ENCODE measurements around the gene LPAR3.

Gene LPAR3, protein sequence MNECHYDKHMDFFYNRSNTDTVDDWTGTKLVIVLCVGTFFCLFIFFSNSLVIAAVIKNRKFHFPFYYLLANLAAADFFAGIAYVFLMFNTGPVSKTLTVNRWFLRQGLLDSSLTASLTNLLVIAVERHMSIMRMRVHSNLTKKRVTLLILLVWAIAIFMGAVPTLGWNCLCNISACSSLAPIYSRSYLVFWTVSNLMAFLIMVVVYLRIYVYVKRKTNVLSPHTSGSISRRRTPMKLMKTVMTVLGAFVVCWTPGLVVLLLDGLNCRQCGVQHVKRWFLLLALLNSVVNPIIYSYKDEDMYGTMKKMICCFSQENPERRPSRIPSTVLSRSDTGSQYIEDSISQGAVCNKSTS

DNA sequence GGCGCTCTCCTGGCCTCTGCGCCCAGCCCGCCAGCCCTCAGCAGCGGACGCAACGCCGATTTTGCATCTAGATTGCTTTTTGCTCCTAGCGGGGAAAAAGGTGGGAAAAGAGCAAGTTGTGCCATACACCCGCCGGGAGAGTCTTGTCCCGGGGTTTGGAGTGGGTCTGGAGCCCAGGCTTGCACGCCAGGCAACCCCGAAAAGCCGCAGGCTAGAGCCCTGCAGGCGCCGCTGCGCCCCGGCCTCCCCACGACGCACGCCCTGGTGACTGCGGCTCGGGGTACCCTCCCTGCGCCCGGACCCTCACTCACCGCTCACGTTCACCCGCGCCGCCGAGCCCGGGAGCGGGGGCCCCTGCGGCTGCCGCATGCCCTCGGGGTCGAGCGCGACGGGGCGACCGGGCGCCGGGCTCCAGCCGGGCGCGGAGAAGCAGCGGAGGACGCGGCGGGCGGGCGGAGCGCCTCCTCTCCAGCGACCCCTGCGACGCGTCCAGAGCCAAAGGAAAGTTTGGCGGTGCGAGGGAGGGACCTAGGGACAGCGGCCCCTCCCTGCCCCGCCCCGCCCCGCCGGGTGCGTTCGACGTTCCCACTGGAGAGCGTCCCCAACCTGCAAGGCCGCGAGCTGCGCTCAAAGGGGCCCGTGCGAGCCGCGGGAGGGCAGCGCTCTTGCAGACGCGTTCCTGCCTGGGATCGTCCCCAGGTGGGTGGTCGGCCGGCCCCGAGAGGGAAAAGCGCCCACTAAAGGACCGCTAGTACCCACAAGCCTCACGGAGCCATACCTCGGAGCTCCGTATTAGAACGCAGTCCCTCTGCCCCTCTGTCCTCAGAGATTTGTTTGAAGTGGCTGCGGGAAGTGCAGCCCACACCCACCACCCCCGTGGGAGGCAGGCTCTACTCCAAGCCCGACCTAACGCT, at the start of gene LPAR3:
Gene LPAR3, minus strand, starts transcription at position 502 of the 914 bp plus-strand sequence. CDS start 27,086 bp downstream, outside the sequence.
- H3K27me3 ChIP-seq (ENCODE audit: control insufficient read depth, insufficient read depth, low read length) = peaks cover 56% of the 10 kb centered on the region
- peaks cover 14% of the 10 kb centered on the region for H3K4me1 ChIP-seq (ENCODE audit: control insufficient read depth, insufficient read depth, low read length)
- H3K9me3 ChIP-seq (ENCODE audit: control insufficient read depth, insufficient read depth, low read depth, low read length) = no peaks in the 10 kb centered on the region
- peak within 1 kb of the TSS; percentile 71 for H3K4me3 ChIP-seq (ENCODE audit: low read depth, low read length)
- H3K27ac ChIP-seq (ENCODE audit: low read depth, low read length) = no peak within 1 kb of the TSS
- H3K36me3 ChIP-seq (ENCODE audit: control insufficient read depth, insufficient read depth, low read length) = no peaks in the 10 kb centered on the region
- H3K9ac ChIP-seq (ENCODE audit: low read length) = peak within 1 kb of the TSS; percentile 52

DNA sequence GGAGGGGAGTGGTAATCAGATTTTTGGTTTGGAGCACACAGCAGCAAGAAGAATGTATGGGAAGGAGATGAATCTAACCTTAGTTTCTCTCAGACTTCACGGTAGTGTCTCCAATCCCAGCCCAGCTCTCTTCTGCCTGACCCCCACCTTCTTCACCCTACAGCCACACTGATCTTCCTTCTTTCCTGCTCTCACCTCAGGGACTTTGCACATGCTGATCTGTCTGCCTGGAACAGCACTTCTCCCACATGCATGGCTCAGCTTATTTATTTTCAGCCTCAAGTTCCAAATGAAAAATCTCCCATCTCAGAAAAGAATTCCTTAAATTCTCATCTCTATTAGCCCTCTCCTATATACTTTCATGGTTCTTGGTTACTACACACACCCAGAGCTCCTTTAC, 48.8 kb upstream of the LPAR3 start:
- Histone ChIP-seq H3K4me1 (ENCODE audit: control insufficient read depth, insufficient read depth, low read length) (peaks cover 15% of the 10 kb centered on the region), H3K4me3 (ENCODE audit: low read depth, low read length) (no peak overlapping the region), H3K27ac (ENCODE audit: low read depth, low read length) (no peak overlapping the region), H3K36me3 (ENCODE audit: control insufficient read depth, insufficient read depth, low read length) (no peaks in the 10 kb centered on the region), H3K27me3 (ENCODE audit: control insufficient read depth, insufficient read depth, low read length) (no peaks in the 10 kb centered on the region; the same call in 1 of the 2 replicates), H3K9me3 (ENCODE audit: control insufficient read depth, insufficient read depth, low read depth, low read length) (no peaks in the 10 kb centered on the region), H3K9ac (ENCODE audit: low read length) (no peak overlapping the region)

DNA sequence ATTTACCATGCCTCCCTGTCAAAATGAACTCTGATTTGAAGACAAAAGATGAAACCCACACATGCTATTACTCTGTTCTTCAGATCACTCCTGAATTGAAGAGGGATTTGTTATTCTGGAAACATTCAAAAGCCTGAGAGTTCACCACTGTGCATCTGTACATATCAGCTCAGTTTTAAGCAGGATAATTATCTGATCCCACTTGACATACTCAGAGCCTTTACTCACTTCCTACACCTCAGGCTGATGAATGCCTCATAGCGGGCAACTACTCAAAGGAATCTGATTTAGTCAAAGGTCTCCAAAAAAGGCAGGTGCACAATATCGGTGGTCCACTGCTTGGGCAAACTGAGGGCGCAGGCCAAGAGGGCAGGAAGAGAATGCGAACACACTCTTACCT, 47.5 kb upstream of the LPAR3 start:
- Histone ChIP-seq H3K36me3 (ENCODE audit: control insufficient read depth, insufficient read depth, low read length) (no peaks in the 10 kb centered on the region), H3K9ac (ENCODE audit: low read length) (no peak overlapping the region), H3K27ac (ENCODE audit: low read depth, low read length) (no peak overlapping the region), H3K4me1 (ENCODE audit: control insufficient read depth, insufficient read depth, low read length) (0 out of 2 replicates have a peak, but pooled peaks cover 4% of the 10 kb centered on the region), H3K4me3 (ENCODE audit: low read depth, low read length) (no peak overlapping the region), H3K27me3 (ENCODE audit: control insufficient read depth, insufficient read depth, low read length) (no peaks in the 10 kb centered on the region; the same call in 1 of the 2 replicates), H3K9me3 (ENCODE audit: control insufficient read depth, insufficient read depth, low read depth, low read length) (no peaks in the 10 kb centered on the region)

DNA sequence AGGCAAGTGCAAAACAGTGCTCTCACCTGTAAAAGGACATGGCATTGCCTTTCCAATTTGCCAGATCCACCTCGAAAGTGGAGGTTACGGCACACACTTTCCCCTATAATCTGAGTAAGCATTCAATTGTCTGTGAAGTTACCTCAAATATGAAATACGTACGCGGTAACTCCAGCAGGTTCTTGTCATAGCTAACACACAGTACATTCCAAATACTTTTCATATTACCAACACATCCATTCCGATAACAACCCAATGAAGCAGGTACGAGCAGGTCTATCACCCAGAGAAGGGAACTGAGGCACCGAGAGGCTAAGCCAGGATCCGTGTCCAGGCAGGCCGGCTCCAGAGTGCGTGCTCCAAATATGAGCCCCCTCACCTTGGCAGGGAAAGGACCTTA, 46.8 kb upstream of the LPAR3 start:
- Histone ChIP-seq H3K36me3 (ENCODE audit: control insufficient read depth, insufficient read depth, low read length) (no peaks in the 10 kb centered on the region), H3K4me1 (ENCODE audit: control insufficient read depth, insufficient read depth, low read length) (no peaks in the 10 kb centered on the region), H3K9me3 (ENCODE audit: control insufficient read depth, insufficient read depth, low read depth, low read length) (no peaks in the 10 kb centered on the region), H3K4me3 (ENCODE audit: low read depth, low read length) (no peak overlapping the region), H3K9ac (ENCODE audit: low read length) (no peak overlapping the region), H3K27ac (ENCODE audit: low read depth, low read length) (no peak overlapping the region), H3K27me3 (ENCODE audit: control insufficient read depth, insufficient read depth, low read length) (no peaks in the 10 kb centered on the region; the same call in 1 of the 2 replicates)

DNA sequence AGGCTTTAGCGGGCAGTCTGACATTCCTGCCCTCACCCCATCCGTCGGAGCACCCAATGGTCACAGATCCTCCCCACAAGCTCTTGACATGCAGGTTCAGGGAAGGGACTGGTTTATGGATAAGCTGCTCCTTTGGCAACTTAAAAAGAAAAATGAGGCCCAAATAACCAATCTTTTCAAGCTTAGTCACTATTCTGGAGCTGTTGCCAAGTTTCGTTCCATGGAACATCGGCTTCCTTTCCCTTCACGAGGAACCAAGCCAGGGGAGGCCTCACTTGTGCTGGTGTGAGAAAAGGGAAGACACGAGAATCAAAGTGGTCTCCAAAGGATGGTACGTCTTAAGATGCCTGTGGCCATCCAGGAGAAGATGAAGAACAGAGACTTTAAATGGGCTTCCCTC, 46.1 kb upstream of the LPAR3 start:
- H3K9ac ChIP-seq (ENCODE audit: low read length) = no peak overlapping the region
- H3K9me3 ChIP-seq (ENCODE audit: control insufficient read depth, insufficient read depth, low read depth, low read length) = no peaks in the 10 kb centered on the region
- H3K4me1 ChIP-seq (ENCODE audit: control insufficient read depth, insufficient read depth, low read length) = no peaks in the 10 kb centered on the region
- no peak overlapping the region for H3K4me3 ChIP-seq (ENCODE audit: low read depth, low read length)
- no peaks in the 10 kb centered on the region; the same call in 1 of the 2 replicates for H3K27me3 ChIP-seq (ENCODE audit: control insufficient read depth, insufficient read depth, low read length)
- no peaks in the 10 kb centered on the region for H3K36me3 ChIP-seq (ENCODE audit: control insufficient read depth, insufficient read depth, low read length)
- H3K27ac ChIP-seq (ENCODE audit: low read depth, low read length) = no peak overlapping the region

DNA sequence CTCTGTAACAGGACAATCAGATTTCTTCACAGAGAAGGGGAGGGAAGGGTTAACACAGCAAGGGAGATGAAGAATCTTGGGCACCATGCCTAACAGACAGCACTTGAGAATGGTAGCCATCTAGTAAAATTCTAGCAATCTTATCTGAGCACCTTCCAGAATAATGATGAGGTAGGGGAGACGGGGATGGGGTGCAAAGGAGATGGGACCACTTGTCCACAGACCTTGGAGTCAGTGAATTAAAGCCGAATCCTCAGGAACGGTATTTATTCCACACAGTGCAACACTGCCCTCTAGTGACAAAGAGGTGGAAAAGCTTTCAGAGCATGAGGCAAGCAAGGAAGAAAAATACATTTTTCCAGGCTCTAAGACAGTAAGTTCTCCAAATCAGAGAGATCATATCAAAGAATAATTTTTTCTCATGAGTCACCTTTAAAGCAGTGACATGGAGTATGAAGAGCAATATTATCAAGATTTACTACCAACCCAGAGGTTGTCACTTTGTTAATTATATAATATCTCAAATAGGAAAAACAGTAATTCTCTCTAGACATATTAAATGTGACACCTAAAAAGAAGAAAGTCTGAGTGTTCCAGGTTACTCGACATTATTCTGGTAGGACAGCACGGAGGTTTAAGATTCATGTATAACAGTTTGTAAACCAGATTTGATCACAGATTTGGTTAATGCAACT, 43.3 kb upstream of the LPAR3 start:
- Histone ChIP-seq H3K4me3 (ENCODE audit: low read depth, low read length) (no peak overlapping the region), H3K27ac (ENCODE audit: low read depth, low read length) (no peak overlapping the region), H3K4me1 (ENCODE audit: control insufficient read depth, insufficient read depth, low read length) (no peaks in the 10 kb centered on the region), H3K9ac (ENCODE audit: low read length) (no peak overlapping the region), H3K36me3 (ENCODE audit: control insufficient read depth, insufficient read depth, low read length) (no peaks in the 10 kb centered on the region), H3K9me3 (ENCODE audit: control insufficient read depth, insufficient read depth, low read depth, low read length) (no peaks in the 10 kb centered on the region), H3K27me3 (ENCODE audit: control insufficient read depth, insufficient read depth, low read length) (no peaks in the 10 kb centered on the region)

DNA sequence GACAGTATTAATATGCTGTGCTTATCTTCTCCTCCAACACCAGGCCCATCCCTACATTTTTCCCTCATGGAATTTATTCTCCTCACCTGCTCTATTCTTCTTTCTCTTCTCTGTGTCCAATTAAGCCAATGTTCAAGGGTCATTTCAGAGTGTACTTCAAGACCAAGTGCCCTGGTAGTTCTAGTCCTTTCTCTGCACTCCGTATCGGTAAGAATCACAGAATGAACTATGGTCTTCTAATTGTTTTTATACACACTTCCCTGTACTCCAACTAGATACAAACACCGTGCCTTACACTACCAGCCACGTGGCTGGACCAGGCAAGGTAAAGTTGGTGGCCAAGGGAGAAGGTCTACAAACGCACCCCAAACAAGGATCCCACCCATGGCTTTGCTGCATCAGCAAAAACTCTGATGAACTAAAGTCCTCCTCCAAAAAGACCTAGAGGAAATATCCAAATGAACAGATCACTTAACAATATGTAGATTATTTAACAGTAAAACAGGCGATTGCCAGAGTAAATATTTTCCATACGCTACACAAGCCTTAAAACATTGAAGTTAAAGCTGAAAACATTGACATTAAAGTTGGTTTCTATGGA, 40.1 kb upstream of the LPAR3 start:
- no peak overlapping the region for H3K9ac ChIP-seq (ENCODE audit: low read length)
- H3K27me3 ChIP-seq (ENCODE audit: control insufficient read depth, insufficient read depth, low read length) = no peaks in the 10 kb centered on the region
- no peak overlapping the region for H3K4me3 ChIP-seq (ENCODE audit: low read depth, low read length)
- no peaks in the 10 kb centered on the region for H3K9me3 ChIP-seq (ENCODE audit: control insufficient read depth, insufficient read depth, low read depth, low read length)
- H3K4me1 ChIP-seq (ENCODE audit: control insufficient read depth, insufficient read depth, low read length) = no peaks in the 10 kb centered on the region
- H3K36me3 ChIP-seq (ENCODE audit: control insufficient read depth, insufficient read depth, low read length) = no peaks in the 10 kb centered on the region
- H3K27ac ChIP-seq (ENCODE audit: low read depth, low read length) = no peak overlapping the region

DNA sequence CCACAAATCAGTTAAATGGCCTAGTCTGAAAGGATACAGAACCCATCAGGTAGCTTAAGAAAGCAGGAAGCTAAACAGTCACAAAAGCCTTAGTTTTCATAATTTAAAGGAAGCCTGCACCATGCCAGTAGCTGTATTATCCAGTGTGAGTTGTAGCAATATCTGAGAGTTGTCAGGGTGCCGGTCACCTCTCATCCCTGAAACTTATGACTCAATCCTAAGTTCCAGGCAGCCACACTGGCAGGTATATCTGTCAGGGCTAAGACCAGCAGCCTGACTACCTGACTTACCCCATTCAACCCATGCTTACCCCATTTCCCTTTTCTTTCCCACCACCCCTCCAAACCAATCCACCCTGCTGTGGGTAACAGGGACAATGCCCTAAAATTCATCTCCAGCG, 37.8 kb upstream of the LPAR3 start:
- no peak overlapping the region for H3K27ac ChIP-seq (ENCODE audit: low read depth, low read length)
- H3K4me3 ChIP-seq (ENCODE audit: low read depth, low read length) = no peak overlapping the region

DNA sequence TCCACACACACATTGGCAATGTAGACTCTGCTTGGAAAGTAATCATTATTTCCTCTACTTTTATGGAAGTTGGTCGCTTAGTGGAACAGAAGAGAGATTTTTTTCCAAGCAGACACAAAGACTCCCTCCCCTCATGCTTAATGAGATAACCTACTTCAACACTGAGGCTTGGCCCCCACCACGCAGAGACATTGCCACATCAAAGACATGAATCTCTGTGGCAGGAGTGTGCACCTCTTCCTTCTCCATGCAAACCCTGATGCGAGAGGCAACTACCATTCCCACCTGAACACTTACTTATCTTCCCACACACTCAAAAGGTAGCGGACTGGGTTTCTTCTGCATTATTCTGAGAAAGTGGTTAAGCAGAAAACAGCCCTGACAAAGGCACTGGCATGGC, 37.3 kb upstream of the LPAR3 start:
- Histone ChIP-seq H3K27me3 (ENCODE audit: control insufficient read depth, insufficient read depth, low read length) (no peaks in the 10 kb centered on the region), H3K9ac (ENCODE audit: low read length) (no peak overlapping the region)

More for the DNA sequence above, 37.8 kb upstream of the LPAR3 start:
- no peak overlapping the region for H3K9ac ChIP-seq (ENCODE audit: low read length)
- H3K27me3 ChIP-seq (ENCODE audit: control insufficient read depth, insufficient read depth, low read length) = no peaks in the 10 kb centered on the region
- H3K9me3 ChIP-seq (ENCODE audit: control insufficient read depth, insufficient read depth, low read depth, low read length) = no peaks in the 10 kb centered on the region
- H3K4me1 ChIP-seq (ENCODE audit: control insufficient read depth, insufficient read depth, low read length) = no peaks in the 10 kb centered on the region
- no peaks in the 10 kb centered on the region for H3K36me3 ChIP-seq (ENCODE audit: control insufficient read depth, insufficient read depth, low read length)

DNA sequence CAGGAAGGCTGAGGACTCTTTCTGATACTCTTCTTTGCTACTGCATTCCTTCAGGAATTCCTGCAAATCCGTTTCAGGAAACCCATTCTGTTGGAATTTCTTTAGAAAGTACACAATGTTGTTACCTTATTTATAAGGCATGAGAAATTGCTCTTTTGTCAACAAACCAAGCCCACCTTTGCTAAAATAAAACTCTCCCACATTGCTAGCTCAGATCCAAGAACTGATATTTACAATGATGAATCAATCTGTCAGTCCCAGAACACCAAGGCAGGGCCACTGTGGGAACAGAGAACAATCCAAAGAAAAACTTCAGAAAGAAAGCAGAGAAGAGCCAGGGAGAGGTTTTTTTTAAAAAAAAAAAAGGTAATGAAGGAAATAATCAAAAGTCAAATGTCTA, 36.6 kb upstream of the LPAR3 start:
- Histone ChIP-seq H3K27ac (ENCODE audit: low read depth, low read length) (no peak overlapping the region), H3K36me3 (ENCODE audit: control insufficient read depth, insufficient read depth, low read length) (no peaks in the 10 kb centered on the region), H3K9ac (ENCODE audit: low read length) (no peak overlapping the region), H3K9me3 (ENCODE audit: control insufficient read depth, insufficient read depth, low read depth, low read length) (no peaks in the 10 kb centered on the region), H3K4me3 (ENCODE audit: low read depth, low read length) (no peak overlapping the region), H3K4me1 (ENCODE audit: control insufficient read depth, insufficient read depth, low read length) (no peaks in the 10 kb centered on the region), H3K27me3 (ENCODE audit: control insufficient read depth, insufficient read depth, low read length) (no peaks in the 10 kb centered on the region)

More for the DNA sequence above, 37.3 kb upstream of the LPAR3 start:
- Histone ChIP-seq H3K4me1 (ENCODE audit: control insufficient read depth, insufficient read depth, low read length) (no peaks in the 10 kb centered on the region), H3K27ac (ENCODE audit: low read depth, low read length) (no peak overlapping the region), H3K9me3 (ENCODE audit: control insufficient read depth, insufficient read depth, low read depth, low read length) (no peaks in the 10 kb centered on the region), H3K4me3 (ENCODE audit: low read depth, low read length) (no peak overlapping the region), H3K36me3 (ENCODE audit: control insufficient read depth, insufficient read depth, low read length) (no peaks in the 10 kb centered on the region)
